Activated T-cell treated with anti-CD3 and anti-CD28 coated beads for 1 hour (primary cell): Measurements from ENCODE around the gene CPA1.

Source experiments
- DNase-seq: peaks from one replicate; pipeline ENCODE4 v3.0.0-alpha.2; 2020; ENCODE audit warnings: low read depth

Gene CPA1

DNA sequence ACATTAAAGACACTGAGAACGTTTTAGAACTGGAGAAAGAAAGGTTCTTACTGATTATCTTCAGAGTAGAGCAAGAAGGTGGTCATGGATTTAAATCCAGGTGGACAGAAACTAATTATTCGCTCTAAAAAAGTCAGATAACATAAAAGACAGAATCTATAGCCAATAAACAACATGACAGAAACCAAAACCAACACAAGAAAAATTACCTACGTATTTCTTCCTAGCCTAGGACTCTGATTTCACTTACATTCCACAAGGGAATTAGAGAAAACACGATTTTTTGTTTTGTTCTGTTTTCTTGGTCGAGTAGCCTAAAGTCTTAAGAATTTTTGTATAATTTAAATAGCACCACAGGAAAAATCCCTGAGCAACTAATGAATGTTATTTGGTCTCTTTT, 15.1 kb downstream of the CPA1 start:
- no peak for DNase-seq

DNA sequence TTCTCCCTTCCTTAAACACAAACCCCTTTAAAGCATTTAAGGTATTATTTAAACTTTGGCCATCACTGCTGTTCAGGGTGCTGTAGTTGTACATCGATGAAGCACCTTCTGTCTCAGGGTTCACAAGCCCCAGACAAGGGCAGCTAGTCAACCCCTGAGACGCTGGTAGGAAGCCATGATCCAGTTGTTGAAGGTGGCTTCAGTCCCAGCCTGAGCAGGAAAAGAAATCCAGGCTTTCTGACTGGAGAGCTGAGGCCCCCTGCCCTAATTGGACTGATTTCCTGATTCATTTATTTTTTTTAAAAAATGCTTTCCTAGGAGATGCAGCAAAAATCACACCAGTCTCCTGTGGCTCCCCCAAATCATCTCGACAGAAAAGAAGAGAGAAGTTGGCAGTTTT, 15.8 kb downstream of the CPA1 start:
- no peak for DNase-seq

DNA sequence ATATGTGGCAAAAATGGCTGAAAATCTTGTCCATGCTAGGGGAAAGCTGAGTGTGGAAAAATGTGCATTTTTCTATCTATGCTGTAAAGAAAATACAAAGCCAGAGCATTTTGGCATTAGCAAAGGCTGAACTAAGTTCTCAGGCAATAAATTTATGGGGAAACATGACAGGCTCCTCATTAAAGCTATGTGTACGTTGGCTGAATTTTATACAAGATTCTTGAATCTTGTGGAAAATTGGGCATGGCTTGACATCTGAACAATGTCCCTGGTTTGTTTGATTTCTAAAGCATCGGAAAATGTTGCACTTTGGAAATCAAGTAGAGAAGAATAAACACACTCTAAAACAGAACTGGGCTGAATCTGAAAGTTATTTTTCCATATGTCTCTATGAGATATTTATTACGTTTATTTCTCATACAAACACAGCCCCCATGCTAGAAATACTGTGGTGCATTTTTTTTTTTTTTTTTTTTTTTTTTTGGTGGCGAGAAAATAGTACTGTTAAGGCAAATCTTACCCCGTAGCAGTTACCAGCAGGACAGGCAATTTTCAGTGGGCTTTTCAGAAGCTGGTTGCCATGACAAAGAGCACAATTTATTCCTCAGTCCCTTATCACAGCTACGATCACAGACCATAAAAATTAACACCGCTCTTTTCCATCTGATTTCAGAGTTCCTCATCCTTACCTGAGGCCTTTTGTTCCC, 16.9 kb downstream of the CPA1 start:
- DNase-seq, result no peak

DNA sequence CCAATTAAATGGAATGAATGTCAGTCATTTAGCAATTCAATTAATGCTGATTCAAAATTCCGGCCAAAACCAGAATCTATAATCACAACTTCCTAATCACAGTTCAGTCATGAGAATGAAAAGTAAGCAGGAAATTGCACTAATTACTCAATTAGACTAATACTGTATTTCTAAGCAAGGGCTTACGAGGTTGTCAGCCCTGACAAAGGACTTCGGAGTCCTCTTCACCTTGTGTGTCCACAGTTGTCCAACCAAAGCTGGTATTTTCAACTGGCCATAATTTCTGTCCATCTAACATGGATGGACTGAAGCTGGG, 17.4 kb downstream of the CPA1 start:
- no peak for DNase-seq

DNA sequence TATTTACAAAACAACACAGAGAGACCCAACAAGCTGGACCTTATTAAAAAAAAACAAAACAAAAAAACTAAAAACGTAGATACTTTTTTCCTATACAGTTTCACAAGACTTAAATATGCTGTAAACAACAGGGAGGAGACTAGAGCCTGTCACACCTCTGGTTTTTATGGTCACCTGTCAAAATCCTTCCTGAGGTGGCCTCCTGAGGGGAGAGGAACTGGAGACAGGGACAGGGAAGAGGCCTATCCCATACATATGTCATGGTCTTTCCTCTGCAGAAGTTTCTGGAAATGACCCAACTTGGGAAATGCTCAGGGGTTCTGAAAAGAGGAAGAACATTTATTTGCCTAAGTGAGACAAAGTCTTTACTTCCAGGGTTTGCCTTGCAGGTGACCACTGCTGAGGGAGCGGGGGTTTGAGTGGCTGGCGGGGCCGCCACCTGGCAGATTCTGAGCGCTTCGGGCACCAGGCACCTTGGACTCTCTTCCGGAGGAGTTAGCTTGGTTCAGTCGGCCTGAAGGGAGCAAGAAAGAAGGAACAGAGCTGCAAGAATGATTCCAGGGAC, 18.3 kb downstream of the CPA1 start:
- DNase-seq, result no peak

DNA sequence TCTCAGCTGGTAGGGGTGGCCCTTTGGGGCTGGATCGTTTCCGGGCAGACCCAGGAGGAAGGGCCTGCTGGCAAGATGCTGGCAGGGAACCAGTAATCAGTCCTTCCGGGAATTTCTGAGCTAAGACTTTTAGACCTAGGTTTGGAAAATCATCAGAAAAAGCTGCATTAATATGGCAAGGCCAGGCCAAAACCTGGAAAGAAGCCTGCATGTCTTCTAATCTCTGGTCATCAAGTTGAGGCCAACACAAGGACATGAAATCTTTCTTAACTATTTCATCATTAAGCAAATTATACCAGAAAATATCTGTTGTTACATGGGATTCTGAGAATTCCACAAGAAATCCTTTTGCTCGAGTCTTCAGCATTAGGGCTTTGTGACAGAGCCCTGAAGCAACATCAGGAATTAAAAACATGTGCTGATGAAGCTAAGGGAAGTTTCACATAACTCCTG, 19.9 kb downstream of the CPA1 start:
- no peak for DNase-seq

DNA sequence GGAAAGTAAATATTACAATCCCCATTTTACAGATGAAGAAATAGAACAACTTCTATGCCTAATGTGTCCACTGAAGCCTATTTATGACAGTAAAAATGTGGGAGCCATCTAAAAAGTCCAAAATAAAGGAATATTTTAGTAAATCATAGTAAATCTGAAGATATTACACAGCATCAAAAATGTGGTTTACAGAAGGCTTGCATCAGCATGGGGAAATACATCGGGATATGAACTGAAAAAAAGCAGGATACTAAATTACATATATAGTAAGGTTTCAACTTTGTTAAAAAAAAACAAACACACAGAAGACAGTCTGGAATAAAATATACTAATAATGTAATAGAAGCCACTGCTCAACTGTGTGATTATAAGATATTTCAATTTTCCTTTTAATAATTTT, 20.8 kb downstream of the CPA1 start:
- no peak for DNase-seq

DNA sequence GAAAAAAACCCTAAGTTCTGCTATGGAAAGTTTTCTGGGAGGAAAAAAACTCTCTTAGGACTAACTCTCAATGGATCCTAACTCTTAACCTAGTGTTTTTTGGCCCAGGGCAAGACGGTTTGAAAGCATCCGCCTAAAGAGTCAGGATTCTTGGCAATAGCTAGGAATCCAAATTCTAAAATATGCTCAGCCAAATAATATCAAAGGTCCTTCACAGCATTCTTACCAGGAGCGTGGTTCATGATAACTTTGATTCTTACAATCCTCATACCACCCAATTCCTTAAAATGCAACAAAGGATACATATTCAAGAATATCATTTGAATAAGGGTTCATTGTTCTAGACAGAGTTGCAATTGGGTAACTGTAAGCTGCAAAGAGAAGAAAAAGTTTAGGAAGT, 21.3 kb downstream of the CPA1 start:
- DNase-seq, result no peak

DNA sequence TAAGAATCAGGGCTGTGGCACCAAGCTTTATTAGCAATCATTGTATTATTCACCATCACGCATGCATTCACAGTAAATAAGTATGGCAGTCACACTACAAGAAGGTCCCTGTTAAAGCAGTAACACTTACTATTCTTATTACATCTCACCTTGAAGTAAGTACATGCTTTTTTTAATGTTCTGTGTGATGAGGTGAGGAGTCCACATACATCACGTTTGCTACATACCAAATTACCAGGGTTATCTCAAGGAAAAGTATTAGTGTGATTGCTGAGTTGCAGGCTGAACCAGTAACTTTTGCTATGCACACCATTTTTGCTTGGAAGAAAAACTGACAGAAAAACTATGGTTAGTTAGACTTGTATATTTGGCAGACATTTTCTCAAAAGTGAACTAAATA, 24.7 kb downstream of the CPA1 start:
- no peak for DNase-seq

DNA sequence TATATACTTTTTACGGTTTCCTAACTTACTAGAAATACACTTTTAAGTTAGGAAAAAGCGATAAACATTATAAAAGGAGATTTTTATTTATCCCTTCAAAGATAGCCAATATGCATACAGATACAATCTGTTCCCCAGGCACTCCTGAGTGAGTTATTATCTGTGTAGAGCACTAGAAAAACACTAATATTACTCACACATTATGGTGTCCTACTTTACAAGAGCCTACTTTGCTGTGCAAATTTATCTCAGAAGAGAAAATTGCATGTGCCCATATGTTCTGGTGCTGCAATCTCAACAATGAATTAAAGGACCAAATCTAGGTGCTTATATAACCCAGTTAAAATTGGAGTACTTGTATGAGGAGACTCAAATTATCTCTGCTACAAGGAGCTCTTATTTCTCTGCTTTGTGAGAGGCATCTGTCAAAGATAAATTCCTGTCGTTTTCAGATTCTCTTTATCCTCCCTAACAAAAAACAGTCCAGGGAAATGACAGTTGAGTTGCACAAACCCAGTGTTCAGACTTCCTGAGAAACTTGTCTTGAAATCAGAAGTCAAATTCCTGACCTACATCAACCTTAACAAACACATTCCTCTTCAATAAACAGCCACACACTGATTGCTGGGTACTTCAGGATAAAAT, 28.9 kb downstream of the CPA1 start:
- DNase-seq, result no peak

DNA sequence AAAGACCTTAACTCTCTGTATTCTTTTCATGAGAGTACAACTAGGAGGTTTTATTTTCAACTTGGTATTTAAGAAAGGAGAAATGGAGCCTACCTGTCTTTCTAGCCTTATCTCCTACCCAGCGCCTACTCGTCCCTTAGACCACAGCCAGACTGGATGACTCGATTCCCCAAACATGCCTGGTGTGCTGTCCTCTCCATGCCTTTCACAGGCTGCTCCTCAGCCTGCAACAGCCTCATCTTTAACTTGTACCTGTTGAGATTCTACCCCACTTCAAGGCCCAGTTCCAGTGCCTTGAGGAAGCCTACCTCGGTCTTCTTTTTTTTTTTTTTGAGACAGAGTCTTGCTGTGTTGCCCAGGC, 29.4 kb downstream of the CPA1 start:
- no peak for DNase-seq

DNA sequence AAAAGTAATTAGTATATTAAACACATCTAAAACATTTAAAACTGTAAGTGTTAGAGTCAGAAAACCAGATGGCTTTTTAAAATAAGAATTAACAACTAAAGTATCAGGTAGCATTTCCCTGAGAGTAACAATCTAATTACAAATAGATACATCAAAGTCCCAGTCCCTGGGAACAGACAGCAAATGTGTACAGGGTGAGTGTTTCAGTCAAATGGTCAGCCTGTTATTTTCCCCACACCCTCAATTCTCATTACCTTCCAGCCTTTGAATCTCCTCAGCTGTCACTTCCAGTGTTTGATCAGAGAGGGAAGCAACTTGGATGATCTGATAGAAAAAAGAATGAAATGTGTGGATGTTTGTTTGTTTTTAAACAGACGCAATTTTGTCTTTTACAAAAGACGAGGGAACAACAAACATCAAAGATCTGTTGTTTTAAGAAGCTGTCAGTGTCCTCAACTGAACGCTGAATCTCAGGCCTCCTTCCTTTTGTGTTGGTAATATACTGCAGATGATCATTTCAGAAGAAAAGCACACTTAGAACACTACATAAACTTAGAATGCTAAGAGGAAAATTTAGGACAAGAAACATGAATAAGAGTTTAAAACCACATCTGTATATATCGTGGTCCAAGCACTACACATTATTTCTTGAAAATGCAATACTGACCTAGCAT, 30.7 kb downstream of the CPA1 start:
- no peak for DNase-seq

DNA sequence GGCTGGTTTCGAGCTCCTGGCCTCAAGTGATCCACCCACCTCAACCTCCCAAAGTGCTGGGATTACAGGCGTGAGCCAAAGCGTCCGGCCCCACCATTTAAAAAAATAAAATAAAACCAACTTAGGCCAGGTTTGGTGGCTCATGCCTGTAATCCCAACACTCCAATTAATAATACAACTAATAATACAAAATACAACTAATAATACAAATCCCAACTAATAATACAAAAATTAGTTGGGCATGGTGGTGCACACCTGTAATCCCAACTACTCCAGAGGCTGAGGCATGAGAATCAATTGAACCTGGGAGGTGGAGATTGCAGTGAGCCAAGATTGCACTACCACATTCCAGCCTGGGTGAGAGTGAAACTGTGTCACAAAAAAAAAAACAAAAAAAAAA, 32.9 kb downstream of the CPA1 start:
- no peak for DNase-seq

DNA sequence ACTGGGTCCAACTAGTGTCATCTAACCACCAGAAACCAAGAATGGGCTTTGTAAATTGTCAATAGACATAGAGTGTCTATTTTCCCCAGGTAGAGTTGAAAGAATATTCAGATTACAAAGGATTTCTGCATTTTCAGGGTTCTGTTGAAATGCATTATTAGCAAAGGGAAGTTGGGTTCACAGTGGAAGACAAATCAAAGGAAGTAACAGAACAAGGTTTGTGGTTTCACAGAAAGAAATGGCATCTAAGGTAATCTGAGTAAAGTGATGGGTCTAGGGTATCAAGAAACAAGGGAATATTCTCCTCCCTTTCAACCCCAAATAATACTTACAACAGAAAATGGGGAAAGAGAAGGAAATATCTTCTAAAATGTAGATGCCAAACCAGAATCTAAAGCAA, 34.7 kb downstream of the CPA1 start:
- no peak for DNase-seq

DNA sequence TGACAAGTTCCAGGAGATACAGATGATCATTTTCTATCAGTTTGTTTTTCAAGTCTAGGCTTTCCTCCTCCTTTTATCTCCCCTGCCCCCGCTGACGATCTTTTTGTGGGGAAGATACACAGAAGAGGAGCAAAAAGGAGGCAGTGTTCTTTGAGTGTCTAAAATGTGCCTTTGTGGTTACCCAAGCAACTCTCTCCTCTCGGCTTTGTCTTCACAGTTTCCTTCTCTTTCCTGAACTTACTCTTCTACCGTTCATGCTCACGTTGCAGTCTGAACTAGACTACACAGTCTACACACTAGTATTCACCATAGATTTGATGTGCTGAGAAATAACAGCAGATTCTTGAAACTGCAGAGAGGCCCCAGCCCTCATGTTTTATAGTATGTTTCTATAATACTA, 36.9 kb downstream of the CPA1 start:
- DNase-seq, result no peak

DNA sequence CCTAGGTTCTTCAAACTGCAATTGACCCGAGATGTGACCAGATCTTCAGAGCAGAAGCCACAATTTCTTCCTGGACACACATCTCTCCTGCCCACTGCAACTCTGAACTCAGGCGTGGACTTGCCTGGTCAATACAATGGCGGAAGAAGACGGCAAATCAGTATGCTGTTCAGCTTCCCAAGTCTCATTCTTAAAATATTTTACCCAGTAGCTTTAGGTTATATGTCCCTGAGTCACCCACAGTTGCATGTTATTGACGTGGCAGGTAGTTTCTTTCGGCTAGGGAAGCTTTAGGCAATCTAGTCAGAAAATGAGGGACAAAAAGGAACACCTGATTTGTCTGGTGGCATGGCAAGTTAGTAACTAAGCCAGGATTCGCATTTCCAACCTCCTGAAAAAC, 38.0 kb downstream of the CPA1 start:
- no peak for DNase-seq

DNA sequence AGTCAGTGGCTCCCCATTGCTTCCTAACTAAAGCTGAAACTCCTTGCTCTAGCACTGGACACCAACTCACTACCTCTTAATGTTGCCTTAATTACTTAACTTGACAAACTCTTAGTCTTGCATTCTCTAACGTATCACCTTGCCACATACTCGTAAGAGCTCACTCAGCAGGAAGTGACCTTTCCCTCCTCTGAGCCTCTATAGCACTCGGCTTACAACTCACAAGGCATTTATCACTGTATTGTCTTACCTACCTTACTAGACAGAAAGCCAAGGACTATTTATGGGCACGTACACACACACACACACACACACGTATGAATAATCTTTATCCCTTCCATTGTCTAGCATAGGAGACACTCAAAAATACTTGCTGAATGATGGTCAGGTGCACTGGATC, 39.4 kb downstream of the CPA1 start:
- DNase-seq, result no peak

DNA sequence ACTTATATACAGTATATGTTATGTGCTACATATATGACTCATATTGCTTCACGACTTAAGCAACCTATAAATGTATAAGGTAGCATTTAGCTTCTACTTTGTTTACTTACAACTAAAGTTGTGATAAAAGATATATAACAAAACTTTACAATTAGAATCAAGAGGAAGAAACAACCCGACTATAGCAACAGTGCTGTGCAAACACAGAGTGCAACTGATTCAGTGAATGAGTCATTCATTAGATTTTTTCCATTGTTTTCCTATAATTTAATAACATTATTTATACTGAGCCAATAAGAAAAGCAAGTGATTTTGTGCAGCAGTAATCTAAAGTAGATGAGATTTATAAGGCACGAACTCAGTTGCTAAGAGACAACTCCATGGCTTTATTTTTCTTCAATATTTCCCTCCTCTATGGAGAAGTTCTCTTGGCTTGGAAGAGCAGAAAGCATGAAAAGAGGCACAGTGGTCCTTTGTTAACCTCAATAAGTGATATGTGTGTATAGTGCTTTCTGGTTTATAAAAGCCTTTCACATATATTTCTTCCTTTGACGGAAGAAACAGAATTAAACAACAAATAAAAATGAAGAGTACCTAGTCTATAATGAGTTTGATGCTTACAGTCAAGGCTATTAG, 40.8 kb downstream of the CPA1 start:
- DNase-seq, result no peak

DNA sequence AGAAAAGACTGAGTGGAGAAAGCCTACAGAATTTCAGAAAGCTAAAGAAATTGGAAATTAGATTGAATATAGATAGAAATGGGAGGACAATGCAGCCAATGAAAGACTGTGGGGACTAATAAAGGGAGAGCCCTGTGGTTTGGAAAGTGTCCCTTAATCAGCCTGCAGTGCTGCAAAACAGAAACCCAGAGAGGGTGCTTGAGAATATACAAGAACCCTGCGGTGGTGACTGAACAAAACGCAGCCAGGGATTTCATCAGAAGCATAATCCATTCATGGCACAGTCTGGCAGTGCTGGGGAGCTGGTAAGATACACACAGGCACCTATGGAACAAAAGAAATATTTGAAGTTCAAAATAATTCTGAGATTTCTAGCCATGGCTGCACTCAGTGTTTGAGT, 41.4 kb downstream of the CPA1 start:
- DNase-seq, result no peak

DNA sequence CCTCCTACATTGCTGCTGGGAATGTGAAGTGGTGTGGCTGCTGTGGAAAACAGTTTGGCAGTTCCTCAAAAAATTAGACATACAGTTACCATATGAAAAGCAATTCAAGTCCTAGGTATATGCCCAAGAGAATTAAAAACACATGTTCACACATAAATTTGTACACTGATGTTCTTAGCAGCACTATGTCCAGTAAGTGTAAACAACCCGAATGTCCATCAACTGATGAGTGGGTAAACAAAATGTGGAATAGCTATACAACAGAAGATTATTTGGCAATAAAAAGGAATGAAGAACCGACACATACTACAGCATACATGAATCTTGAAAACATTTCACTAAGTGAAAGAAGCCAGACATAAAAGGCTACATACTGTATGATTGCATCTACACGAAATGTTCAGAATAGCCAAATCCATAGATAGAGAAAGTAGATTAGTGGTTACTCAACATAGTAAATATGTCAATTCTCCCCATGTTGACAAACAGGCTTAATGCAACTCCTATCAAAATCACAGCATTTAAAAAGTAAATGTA, 43.3 kb downstream of the CPA1 start:
- DNase-seq, result no peak

DNA sequence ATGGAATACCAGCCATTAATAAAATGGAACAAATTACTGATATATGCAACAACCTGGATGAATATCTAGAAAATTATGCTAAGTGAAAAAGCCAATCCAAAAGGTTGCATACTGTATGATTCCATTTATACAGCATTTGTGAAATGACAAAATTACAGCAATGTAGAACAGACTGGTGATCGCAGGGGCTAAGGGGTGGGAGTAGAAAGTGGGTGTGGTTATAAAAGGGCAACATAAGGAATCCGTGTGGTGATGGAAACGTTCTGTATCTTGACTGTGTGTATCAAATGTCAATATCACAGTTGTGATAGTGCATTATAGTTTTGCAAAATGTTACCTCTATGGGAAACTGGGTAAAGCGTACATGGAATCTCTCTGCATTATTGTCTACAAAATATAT, 45.5 kb downstream of the CPA1 start:
- no peak for DNase-seq

DNA sequence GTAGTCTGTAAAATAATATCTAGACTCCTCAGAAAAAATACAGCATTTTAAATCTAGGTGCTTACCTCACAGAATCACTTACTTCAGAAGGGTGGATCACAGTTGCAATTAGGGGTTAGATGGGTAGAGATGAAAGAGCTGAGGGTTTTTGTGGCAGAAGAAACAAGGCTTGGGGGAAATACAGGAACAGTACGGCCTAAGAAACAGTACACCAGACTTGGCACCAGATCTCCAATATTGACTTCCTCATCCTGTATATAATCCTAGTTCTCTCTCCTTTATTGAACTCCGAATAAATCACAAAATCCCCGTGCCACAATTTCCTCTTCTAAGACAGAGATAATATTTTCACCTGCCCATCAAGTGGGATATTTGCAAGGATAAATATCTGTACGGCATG, 46.3 kb downstream of the CPA1 start:
- no peak for DNase-seq

DNA sequence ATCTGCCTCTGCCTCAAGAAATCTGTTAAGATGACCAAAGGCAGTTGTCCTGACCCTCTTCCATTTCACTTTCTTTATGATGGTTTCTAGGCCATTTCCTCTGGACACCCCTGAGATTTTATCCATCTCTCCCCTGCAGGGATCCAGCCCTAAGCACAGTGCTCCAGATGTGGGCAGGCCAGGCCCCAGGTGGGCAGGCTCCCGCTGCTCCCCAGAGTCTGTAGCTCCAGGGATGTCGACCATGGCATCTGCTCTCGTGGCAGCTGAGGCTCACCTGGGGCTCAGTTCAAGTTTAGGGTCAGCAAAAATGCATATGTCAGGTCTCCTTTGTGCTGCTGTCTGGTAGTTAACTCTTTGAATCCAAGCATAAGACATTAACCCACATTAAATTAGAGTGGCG, 48.7 kb downstream of the CPA1 start:
- DNase-seq, result no peak
